ENCODE data around the gene NFIB.

GRCh38 chr9:14151451-14151850 lies 162.5 kb downstream of the NFIB start:
- TF ChIP-seq CTCF (IDR thresholded peaks at IDR 0.05) (no peak), AR (CRISPR knock-in tag; IDR thresholded peaks at IDR 0.05) (no peak), NFYB (CRISPR knock-in tag; conservative IDR thresholded peaks at IDR 0.05; ENCODE audit: low read depth) (no peak), ZNF232 (CRISPR knock-in tag; IDR thresholded peaks at IDR 0.05) (no peak), NR3C1 (CRISPR knock-in tag; conservative IDR thresholded peaks at IDR 0.05; ENCODE audit: low read depth) (no peak)
- TF ChIP-seq, protein P1, sequence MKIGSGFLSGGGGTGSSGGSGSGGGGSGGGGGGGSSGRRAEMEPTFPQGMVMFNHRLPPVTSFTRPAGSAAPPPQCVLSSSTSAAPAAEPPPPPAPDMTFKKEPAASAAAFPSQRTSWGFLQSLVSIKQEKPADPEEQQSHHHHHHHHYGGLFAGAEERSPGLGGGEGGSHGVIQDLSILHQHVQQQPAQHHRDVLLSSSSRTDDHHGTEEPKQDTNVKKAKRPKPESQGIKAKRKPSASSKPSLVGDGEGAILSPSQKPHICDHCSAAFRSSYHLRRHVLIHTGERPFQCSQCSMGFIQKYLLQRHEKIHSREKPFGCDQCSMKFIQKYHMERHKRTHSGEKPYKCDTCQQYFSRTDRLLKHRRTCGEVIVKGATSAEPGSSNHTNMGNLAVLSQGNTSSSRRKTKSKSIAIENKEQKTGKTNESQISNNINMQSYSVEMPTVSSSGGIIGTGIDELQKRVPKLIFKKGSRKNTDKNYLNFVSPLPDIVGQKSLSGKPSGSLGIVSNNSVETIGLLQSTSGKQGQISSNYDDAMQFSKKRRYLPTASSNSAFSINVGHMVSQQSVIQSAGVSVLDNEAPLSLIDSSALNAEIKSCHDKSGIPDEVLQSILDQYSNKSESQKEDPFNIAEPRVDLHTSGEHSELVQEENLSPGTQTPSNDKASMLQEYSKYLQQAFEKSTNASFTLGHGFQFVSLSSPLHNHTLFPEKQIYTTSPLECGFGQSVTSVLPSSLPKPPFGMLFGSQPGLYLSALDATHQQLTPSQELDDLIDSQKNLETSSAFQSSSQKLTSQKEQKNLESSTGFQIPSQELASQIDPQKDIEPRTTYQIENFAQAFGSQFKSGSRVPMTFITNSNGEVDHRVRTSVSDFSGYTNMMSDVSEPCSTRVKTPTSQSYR (CRISPR knock-in tag; IDR thresholded peaks at IDR 0.05), result no peak
- TF ChIP-seq, protein P2, sequence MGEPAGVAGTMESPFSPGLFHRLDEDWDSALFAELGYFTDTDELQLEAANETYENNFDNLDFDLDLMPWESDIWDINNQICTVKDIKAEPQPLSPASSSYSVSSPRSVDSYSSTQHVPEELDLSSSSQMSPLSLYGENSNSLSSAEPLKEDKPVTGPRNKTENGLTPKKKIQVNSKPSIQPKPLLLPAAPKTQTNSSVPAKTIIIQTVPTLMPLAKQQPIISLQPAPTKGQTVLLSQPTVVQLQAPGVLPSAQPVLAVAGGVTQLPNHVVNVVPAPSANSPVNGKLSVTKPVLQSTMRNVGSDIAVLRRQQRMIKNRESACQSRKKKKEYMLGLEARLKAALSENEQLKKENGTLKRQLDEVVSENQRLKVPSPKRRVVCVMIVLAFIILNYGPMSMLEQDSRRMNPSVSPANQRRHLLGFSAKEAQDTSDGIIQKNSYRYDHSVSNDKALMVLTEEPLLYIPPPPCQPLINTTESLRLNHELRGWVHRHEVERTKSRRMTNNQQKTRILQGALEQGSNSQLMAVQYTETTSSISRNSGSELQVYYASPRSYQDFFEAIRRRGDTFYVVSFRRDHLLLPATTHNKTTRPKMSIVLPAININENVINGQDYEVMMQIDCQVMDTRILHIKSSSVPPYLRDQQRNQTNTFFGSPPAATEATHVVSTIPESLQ (CRISPR knock-in tag; IDR thresholded peaks at IDR 0.05), result no peak
